ENCODE data around the gene ARHGAP26.
A peak's percentile ranks its signal among the peaks of the same experiment; 100 is the strongest.

ARHGAP26 gene

GRCh38 chr5:142777850-142778249 is 7.7 kb downstream of the ARHGAP26 start:
- TF ChIP-seq POLR2AphosphoS5 (IDR thresholded peaks at IDR 0.05; ENCODE audit: low read depth, low read length): no peak
- no peak for TF ChIP-seq REST (IDR thresholded peaks at IDR 0.05; ENCODE audit: insufficient read depth in 1 of 2, low read depth in 2 of 2, low read length in 2 of 2)
- no peak for TF ChIP-seq TAF1 (IDR thresholded peaks at IDR 0.05; ENCODE audit: borderline replicate concordance, insufficient read depth, low read length)
- TF ChIP-seq SIN3A (IDR thresholded peaks at IDR 0.05; ENCODE audit: borderline replicate concordance, insufficient read depth, low read length): no peak
- no peak for TF ChIP-seq FOXP2 (optimal IDR thresholded peaks at IDR 0.05; ENCODE audit: borderline replicate concordance, extremely low read depth, extremely low read length, insufficient read depth)

GRCh38 chr5:142779163-142779840 is 9.1 kb downstream of the ARHGAP26 start:
- no peak for TF ChIP-seq REST (IDR thresholded peaks at IDR 0.05; ENCODE audit: insufficient read depth in 1 of 2, low read depth in 2 of 2, low read length in 2 of 2)
- no peak for TF ChIP-seq POLR2AphosphoS5 (IDR thresholded peaks at IDR 0.05; ENCODE audit: low read depth, low read length)
- TF ChIP-seq SIN3A (IDR thresholded peaks at IDR 0.05; ENCODE audit: borderline replicate concordance, insufficient read depth, low read length): no peak
- TF ChIP-seq TAF1 (IDR thresholded peaks at IDR 0.05; ENCODE audit: borderline replicate concordance, insufficient read depth, low read length): no peak
- TF ChIP-seq FOXP2 (optimal IDR thresholded peaks at IDR 0.05; ENCODE audit: borderline replicate concordance, extremely low read depth, extremely low read length, insufficient read depth): no peak

- no peak for TF ChIP-seq POLR2AphosphoS5 (IDR thresholded peaks at IDR 0.05; ENCODE audit: low read depth, low read length)
- TF ChIP-seq TAF1 (IDR thresholded peaks at IDR 0.05; ENCODE audit: borderline replicate concordance, insufficient read depth, low read length): no peak
Measured at GRCh38 chr5:142780871-142781270, 10.7 kb downstream of the ARHGAP26 start.

GRCh38 chr5:142782976-142783530 is 12.9 kb downstream of the ARHGAP26 start:
- no peak for TF ChIP-seq POLR2AphosphoS5 (IDR thresholded peaks at IDR 0.05; ENCODE audit: low read depth, low read length)

GRCh38 chr5:142783601-142784341 is 13.6 kb downstream of the ARHGAP26 start:
- TF ChIP-seq FOXP2 (optimal IDR thresholded peaks at IDR 0.05; ENCODE audit: borderline replicate concordance, extremely low read depth, extremely low read length, insufficient read depth) (peak; percentile 10), POLR2AphosphoS5 (IDR thresholded peaks at IDR 0.05; ENCODE audit: low read depth, low read length) (no peak), TAF1 (IDR thresholded peaks at IDR 0.05; ENCODE audit: borderline replicate concordance, insufficient read depth, low read length) (no peak), REST (IDR thresholded peaks at IDR 0.05; ENCODE audit: insufficient read depth in 1 of 2, low read depth in 2 of 2, low read length in 2 of 2) (no peak)

- TF ChIP-seq REST (IDR thresholded peaks at IDR 0.05; ENCODE audit: insufficient read depth in 1 of 2, low read depth in 2 of 2, low read length in 2 of 2) (no peak), POLR2AphosphoS5 (IDR thresholded peaks at IDR 0.05; ENCODE audit: low read depth, low read length) (no peak), SIN3A (IDR thresholded peaks at IDR 0.05; ENCODE audit: borderline replicate concordance, insufficient read depth, low read length) (no peak), TAF1 (IDR thresholded peaks at IDR 0.05; ENCODE audit: borderline replicate concordance, insufficient read depth, low read length) (no peak), FOXP2 (optimal IDR thresholded peaks at IDR 0.05; ENCODE audit: borderline replicate concordance, extremely low read depth, extremely low read length, insufficient read depth) (no peak)
Measured at GRCh38 chr5:142784401-142784955, 14.3 kb downstream of the ARHGAP26 start.

Data from PFSK-1 (cell line).